GM18499 (cell line): ENCODE results near the gene MKLN1.
"Not testable (repeated sequence)": the region's sequence is repeated elsewhere in the genome, so short reads cannot be mapped to it uniquely, and the experiment has no call there.

Experiments used
- ATAC-seq: cut with Tn5 transposase; IDR thresholded peaks from one replicate; pipeline ENCODE4 v1.9.1; 2021; ENCODE audit warnings: moderate number of reproducible peaks; ENCODE audit not compliant: insufficient read depth, unreplicated experiment

The MKLN1 gene

DNA sequence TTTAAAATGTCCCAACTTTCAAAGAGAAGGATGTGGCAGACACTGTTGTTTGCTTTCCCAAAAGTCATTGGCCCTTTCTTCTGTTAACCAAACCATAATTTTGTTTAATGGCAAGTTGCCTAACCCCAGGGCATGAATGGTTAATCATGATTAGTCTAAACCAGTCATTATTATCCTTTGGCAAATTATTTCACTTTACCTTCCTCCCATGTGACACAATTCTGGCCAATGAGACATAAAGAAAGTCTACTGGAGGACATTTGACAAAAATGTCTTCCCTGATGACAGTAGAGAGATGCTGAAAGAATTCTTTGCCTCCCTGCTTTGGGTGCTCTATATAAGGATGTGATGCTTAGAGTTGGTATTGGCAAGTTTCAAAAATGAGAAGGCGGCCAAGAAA lies 126.8 kb downstream of the MKLN1 start:
- no peak for ATAC-seq

DNA sequence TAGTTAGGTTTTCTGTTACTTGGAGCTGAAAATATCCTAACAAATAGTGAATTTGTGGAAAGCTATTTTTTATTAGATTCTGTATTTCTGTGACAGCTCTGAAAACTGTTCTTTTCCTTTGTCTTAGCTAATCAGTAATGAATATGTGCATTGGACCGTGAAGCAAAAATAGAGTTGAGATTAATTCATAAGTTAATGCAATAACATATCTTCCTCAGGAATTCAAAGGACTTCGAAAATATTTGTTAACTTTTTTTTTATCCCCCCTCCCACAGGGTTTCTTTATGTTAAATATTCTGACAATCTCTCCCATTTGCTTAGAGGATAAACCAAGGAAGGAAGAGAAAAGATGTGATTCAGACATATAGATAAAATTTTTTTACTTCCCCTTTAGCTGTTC lies 127.3 kb downstream of the MKLN1 start:
- no peak for ATAC-seq

DNA sequence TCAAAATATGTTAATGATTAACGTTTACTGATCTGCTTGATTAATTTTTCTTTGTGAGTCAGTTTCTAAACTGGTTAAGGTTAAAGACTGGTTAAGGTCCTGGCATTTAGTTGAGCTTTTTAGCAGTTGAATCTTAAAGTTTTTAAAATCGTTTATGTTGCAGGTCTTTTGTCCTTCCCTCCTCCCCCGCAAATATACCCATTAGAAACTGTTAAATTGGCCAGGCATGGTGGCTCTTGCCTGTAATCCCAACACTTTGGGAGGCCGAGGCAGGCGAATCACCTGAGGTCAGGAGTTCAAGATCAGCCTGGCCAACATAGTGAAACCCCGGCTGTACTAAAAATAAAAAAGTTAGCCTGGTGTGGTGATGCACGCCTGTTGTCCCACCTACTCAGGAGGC lies 127.9 kb downstream of the MKLN1 start:
- ATAC-seq = no peak

DNA sequence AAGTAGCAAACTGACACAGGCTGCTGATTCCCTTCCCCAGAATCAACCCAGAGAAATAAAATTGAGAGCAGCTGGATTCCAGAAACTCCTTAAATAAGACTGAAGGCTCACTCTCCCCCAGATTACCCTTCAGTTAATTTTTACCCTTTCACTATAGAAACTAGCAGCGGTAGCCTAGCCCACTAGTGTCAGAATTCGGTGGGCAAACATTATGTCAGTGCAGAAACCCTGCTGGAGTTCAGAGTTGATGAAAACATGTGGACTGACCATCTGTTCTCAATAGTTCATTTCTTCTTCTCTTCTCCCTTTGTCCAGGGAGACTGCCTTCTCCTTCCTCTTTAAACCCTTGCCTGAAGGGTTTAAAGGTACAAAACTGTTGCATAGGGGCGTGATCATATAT lies 128.7 kb downstream of the MKLN1 start:
- no peak for ATAC-seq

DNA sequence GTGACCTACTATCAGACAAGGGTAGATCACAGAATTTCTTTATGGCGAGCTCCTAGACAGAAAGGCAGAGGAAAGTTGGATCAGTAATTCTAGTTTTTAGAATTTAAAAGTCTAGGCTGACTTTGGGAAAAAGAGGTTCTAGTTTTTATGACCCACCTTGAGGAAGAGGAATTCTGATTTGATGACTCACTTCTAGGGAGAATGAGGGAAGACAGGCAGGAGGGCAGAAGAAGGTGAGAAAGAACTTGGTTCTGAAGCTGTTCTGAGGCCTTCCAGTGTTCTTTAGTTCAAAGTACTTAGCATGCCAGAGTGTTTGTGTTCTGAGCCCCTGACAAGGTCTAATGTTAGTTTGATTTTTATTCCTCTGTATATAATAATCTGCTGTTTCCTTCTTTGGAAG lies 131.6 kb downstream of the MKLN1 start:
- no peak for ATAC-seq

DNA sequence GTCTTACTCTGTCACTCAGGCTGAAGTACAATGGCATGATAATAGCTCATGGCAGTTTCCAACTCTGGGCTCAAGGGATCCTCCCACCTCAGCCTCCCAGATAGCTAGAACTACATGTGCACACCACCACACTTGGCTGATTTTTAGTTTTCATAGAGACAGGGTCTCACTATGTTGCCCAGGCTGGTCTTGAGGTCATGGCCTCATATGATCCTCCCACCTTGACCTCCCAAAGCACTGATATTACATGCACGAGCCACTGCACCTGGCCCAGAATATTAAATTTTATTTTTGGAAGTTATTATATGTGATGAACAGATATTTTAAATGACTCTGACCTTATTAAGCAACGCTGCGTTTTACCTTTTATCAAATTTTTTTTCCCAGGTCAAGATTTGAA lies 134.4 kb downstream of the MKLN1 start:
- no peak for ATAC-seq

DNA sequence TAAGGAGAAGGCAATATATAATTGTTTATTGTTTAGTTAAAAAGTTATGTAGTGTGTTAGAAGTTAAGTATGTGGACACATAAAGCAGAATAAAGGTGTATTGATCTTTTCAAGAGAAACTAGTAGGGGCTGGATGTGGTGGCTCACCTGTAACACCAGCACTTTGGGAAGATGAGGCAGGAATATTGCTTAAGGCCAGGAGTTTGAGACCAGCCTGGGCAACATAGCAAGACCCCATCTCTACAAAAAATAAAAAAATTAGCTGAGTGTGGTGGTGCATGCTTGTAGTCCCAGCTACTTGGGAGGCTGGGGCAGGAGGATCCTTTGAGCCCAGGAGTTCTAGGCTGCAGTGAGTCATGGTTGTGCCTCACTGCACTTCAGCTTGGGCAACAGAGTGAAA lies 135.0 kb downstream of the MKLN1 start:
- ATAC-seq = not testable (repeated sequence)

DNA sequence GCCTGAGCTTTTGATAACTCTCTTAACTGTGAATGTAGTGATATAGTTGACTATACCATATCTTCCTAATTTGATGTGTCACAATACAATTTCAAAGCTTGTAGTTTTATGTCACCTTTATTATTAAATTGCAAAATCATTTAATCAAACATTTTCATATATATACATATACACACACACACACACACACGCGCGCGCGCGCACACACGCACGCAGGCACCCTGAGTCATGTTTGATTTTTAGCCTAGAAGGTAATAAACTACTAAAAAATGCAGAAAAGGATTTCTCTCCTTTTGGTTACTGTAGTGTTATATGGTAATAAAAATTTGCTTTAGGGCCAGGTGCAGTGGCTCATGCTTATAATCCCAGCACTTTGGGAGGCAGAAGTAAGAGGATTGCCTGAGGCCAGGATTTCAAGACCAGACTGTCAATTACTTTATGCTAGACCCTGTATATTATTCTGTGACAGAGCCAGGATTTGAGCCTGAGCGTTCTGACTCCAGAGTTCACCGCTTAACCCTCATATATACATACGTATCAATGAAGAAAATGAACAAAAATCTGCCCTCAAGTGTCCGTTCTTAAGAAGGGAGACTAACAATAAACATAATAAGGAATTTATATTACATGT lies 139.2 kb downstream of the MKLN1 start:
- no peak for ATAC-seq

DNA sequence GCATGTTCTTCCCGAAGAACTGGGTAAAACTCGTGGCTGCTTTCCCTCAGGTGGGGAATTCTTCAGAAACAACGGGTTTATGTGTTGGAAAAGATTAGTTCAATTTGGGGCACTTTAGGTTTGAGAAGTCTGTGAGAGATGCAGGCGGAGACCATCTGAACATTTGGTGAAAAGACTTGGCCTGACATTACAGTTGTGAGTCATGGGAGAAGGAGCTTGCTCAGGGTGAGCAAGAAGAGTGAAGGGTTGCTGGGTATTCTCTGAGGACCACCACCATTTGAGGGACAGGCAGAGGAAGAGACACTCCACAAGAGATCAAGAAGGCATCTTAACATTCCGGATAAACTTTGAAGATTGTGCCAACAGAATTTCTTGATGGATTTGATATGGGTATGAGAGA lies 140.1 kb downstream of the MKLN1 start:
- ATAC-seq = no peak

DNA sequence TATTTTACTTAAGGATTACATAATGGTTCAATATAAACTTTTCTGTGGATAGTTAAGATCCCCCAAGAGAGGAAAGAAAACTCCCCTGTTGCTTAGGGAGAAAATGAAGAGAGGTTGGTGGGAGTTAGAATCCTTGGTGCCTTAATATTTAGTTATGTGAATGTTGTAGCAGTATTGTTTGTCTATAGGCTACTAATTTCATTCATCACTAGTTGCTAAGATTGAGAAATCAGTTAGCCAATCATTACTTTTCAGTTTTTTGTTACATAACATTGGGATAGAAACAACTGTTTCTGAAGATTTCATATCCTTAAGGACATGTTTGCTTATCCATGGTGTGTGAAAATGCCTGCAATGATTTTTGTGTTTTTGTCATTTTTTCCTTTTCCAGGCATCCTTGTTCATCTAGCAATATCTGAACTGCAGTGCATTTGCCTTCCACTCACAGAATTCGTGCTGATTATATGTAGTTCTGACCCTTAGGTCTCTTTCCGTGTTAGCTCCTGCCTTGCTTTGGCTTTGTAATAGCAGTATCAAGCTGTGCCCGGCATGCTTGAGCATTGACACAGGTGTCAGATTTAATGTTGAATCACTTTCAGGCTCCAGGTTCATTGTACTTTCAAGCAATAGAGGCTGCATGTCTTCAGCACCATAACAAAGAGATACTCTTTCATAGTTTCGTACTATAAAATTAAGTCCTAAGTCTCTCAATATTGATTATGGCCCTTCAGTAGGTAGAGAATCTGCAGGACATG lies 143.8 kb downstream of the MKLN1 start:
- ATAC-seq = no peak

DNA sequence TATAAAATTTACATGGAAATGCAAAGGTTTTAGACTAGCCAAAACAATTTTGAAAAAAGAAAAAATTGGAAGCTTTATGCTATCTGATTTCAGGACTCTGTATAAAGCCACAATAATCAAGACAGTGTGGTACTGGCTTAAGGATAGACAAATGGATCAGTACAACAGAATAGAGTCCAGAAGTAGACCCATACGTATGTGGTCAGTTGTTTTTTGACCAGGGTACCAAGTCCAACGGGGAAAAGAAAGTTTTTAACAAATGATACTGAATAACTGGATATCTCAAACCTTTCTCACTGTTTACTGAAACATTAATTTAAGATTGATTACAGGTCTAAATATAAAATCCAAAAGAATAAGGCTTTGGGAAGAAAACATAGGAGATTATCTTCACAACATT lies 149.1 kb downstream of the MKLN1 start:
- ATAC-seq = no peak

DNA sequence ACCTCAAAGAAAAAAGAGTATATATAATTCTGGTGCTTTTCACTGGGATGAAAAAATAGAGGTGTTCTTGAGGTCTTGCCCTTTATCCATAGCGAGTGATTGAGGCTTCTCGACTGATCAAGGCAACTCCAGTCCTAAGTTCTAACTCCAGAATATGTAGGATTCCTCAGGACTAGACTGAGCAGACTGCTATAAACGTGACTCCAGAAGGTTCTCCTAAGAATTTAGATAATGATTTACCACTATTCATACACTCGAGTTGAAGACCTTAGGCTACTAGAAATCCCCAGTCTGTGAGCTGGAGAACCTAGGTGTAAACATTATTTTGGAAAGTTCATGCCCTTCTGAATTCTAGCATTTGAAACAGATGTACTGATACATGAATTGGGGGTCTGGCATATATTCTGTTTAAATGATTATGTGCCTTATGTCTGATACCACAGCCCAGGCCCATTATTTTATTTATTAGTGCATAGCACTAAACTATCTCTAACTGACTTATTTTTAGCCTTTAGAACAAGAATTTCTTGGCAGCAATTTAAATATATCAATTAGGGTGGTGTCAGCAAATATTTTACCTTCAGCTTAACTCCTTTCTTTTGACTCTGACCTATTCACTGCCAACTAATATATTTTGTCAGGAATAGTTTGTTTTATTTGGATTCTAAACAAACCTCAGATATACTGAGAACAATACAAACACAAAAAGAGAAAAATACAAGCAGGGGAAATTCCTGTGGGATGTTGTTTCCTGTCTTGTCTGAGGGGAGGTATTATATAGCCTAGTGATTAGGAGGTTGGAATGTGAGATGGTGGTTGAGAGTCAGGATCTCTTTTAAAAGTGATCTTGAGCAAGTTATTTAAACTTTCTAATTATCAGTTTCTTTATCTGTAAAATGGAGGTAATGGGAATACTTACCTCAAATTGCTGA lies 153.0 kb downstream of the MKLN1 start:
- no peak for ATAC-seq

DNA sequence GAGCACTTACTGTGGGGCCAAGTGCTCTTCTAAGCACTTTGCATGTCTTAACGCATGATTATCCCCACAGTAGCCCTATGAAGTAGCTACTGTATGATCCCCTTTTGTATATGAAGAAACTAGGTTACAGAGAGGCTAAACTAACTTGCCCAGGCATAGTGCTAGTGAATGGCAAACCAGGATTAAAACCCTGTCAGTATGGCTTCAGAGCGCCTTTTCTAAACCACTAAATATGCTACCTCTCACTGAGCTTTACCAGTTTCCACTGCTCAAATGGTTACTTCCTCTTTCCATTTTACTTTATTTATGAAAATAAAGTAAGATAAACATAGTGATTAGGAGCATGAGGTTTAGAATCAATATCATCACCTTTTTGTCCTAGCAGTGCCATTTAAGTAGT lies 155.1 kb downstream of the MKLN1 start:
- ATAC-seq = no peak

DNA sequence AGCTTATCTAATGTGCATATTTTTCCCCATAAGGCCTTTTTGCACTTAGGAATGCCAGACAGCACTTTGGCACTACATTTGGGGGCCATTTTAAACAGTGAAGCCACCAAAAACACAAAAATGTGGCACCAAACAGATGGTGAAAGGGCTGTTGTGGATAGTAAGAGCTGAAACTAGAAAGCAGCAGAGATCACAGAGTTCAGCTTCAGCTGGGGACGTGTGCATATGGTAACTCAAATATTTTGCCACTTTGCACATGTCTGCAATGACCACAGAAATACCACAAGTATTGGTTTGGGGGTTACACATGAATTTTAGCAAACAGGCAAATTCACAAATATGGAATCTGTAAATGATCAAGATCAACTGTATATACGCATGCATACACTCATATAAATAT lies 155.9 kb downstream of the MKLN1 start:
- no peak for ATAC-seq

DNA sequence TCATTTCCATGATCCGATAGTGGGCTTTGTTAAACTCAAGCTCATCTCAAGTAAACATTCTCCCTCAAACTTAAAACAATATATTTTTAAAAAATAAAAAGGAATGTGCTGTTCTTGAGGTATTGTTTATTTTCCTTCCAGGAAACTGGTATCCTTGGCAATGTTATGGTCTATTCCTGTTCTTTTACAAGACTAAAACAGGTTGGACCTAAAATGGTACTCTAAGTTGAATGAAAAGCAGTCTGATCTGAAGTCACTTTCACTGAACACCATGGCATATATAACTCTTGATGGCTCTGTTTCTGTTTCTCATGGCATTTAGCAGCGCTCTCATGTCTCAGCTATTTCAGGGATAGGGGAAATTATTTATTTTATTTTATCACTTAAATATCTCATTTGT lies 158.7 kb downstream of the MKLN1 start:
- no peak for ATAC-seq

DNA sequence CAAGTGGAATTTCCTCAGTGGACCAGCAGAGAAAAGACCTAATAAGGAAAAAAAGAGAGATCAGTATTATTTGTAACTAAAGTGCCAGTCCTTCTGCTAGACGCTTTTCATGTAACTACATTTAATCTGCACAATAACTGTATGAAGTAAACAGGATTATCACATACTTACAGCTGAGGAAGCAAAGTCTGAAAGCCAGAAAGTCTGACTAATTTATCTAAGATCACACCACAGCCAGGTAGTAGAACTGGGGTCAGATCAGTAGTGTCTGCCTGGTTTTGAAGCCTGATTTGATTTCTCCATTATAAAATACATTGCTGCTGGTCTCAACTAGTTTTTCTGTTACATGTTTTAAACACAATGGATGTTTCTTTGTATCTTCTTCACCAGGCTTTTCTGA lies 159.5 kb downstream of the MKLN1 start:
- ATAC-seq = no peak

DNA sequence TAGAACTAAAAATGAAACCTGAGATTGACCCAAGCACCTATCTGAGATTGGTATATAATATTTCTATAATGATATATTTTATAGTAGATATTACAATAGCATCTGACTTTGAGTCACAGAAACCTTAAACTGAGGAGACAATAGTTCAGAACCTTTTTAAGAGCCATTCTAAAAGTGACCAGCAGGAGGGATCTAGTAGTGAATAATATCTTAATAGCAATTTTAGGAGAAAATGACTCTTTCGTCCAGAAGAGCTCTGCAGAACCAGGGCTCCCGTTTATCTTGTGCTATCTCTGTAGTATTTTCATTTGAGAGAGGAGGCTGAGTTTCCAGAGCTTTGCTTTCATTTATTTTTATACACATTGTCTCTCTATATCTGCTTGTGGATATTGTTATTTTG lies 160.7 kb downstream of the MKLN1 start:
- ATAC-seq = no peak

DNA sequence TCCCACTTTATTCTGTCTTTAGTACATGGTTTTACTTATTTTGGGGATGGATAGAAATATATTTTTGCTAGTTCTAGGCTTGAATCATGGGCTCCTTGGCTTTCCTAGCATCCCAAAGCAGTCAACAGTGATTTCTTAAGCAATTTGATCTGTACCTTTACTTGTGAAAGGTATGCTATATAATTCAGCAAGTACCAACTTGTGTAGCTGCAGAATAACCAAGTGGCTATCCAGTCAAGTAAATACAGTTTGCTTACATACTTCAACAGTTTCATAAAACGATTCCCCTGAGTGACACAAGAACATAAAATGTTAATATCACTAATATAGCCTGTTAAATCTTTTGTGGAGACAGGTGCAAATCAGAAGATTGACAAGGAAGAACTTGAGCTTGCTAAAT lies 161.5 kb downstream of the MKLN1 start:
- no peak for ATAC-seq

DNA sequence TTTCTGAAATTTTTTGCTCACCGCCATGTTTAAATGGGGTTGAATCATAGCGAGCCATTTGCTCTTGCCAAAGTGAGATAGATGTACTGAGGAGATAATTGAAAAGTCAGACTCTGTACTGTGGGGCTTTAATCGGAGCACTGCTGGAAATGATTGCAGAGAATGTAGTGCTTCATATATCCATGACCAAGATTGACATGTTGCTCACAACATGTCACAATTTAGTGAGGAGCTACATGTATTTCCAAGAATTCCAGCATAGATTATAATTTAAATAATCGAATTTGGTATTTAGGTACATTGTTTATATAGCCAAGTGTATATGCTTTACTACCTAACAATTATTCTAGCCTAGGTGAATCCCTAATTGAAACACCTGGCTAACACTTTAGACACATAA lies 162.2 kb downstream of the MKLN1 start:
- ATAC-seq = no peak

DNA sequence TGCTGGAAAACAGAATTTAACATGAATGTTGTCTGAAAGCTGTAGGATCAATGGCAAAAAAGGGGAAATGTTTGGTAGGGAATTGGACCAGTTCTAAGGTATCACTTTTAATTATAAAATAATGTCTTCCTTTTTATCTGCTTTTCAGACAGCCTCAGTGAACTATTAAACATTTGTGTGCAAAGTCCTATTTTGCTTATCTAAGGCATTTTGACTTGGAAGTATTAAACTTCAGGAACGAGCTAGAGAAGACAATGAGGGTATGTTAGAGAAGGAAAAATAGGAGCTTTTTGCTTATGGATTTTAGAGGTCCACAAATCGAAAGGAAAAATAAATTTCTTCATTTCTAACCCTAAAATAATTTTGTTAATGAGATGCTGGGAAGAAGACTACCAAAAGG lies 165.4 kb downstream of the MKLN1 start:
- no peak for ATAC-seq

DNA sequence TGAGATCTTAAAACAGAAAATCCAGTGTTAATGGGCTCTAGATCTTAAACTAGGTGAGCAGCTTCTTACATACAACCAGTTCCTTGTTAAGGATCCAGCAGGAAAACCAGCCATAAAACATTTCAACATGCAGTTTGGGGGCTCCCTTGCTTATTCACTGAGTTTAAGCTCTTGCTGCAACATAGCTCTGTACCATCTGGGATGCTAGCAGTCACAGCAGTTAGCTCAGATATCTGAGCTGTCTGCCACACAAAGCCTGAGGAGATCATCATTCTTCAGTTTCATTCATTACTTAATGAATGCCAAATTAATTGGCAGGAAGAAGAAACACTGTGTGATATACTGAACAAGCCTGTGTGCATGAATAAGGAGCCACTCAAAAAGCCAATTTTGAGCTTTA lies 165.9 kb downstream of the MKLN1 start:
- ATAC-seq = no peak
